ENCODE measurements around the gene PDK4.

The PDK4 gene

GRCh38 chr7:95537468-95537867 is 58.8 kb downstream of the PDK4 start:
- no peaks in the 10 kb centered on the region for H3K27me3 ChIP-seq (ENCODE audit: control insufficient read depth in 2 of 2, insufficient read depth in 2 of 2, low read length in 2 of 2)
- no peak overlapping the region for H3K4me3 ChIP-seq (ENCODE audit: low read length in 2 of 2)
- no peaks in the 10 kb centered on the region for H3K9me3 ChIP-seq (ENCODE audit: control insufficient read depth in 2 of 2, low read length in 2 of 2)
- no peaks in the 10 kb centered on the region for H3K36me3 ChIP-seq (ENCODE audit: control insufficient read depth in 2 of 2, insufficient read depth in 2 of 2, low read length in 2 of 2)
- no peak overlapping the region for H3K27ac ChIP-seq (ENCODE audit: low read depth in 2 of 2, low read length in 2 of 2)
- no peaks in the 10 kb centered on the region for H3K4me1 ChIP-seq (ENCODE audit: control insufficient read depth in 2 of 2, insufficient read depth in 2 of 2, low read length in 2 of 2)
- H3K9ac ChIP-seq (ENCODE audit: low read depth in 1 of 2, low read length in 2 of 2) = no peak overlapping the region

GRCh38 chr7:95536656-95537311 is 59.5 kb downstream of the PDK4 start:
- H3K27ac ChIP-seq (ENCODE audit: low read depth in 2 of 2, low read length in 2 of 2) = no peak overlapping the region
- no peaks in the 10 kb centered on the region for H3K36me3 ChIP-seq (ENCODE audit: control insufficient read depth in 2 of 2, insufficient read depth in 2 of 2, low read length in 2 of 2)
- no peaks in the 10 kb centered on the region for H3K27me3 ChIP-seq (ENCODE audit: control insufficient read depth in 2 of 2, insufficient read depth in 2 of 2, low read length in 2 of 2)
- H3K9ac ChIP-seq (ENCODE audit: low read depth in 1 of 2, low read length in 2 of 2) = no peak overlapping the region
- no peaks in the 10 kb centered on the region for H3K4me1 ChIP-seq (ENCODE audit: control insufficient read depth in 2 of 2, insufficient read depth in 2 of 2, low read length in 2 of 2)
- H3K9me3 ChIP-seq (ENCODE audit: control insufficient read depth in 2 of 2, low read length in 2 of 2) = no peaks in the 10 kb centered on the region
- no peak overlapping the region for H3K4me3 ChIP-seq (ENCODE audit: low read length in 2 of 2)

- Histone ChIP-seq H3K36me3 (ENCODE audit: control insufficient read depth in 2 of 2, insufficient read depth in 2 of 2, low read length in 2 of 2) (no peaks in the 10 kb centered on the region), H3K9ac (ENCODE audit: low read depth in 1 of 2, low read length in 2 of 2) (no peak overlapping the region), H3K4me1 (ENCODE audit: control insufficient read depth in 2 of 2, insufficient read depth in 2 of 2, low read length in 2 of 2) (no peaks in the 10 kb centered on the region), H3K4me3 (ENCODE audit: low read length in 2 of 2) (no peak overlapping the region), H3K27ac (ENCODE audit: low read depth in 2 of 2, low read length in 2 of 2) (no peak overlapping the region), H3K27me3 (ENCODE audit: control insufficient read depth in 2 of 2, insufficient read depth in 2 of 2, low read length in 2 of 2) (no peaks in the 10 kb centered on the region), H3K9me3 (ENCODE audit: control insufficient read depth in 2 of 2, low read length in 2 of 2) (no peaks in the 10 kb centered on the region)
Observed at GRCh38 chr7:95535662-95536061, 60.7 kb downstream of the PDK4 start.

DNA sequence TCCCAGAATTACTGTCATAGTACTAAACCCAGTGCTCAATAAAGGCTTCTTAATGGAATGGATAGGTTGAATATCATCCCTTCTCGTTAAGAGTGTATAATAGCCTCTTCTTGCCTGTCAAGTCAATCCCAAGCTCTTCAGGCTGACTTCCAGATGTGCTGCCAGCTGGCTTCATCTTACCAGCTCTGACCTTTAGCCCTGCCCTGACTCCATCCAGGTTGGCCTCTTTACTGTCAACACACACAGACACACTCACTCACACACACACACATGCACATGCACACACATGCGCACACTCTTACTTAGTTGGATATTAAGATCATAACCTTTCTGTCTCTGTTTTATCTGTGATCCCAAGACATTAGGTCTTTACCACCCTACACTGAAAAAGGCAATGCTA is 61.5 kb downstream of the PDK4 start:
- Histone ChIP-seq H3K36me3 (ENCODE audit: control insufficient read depth in 2 of 2, insufficient read depth in 2 of 2, low read length in 2 of 2) (no peaks in the 10 kb centered on the region), H3K27ac (ENCODE audit: low read depth in 2 of 2, low read length in 2 of 2) (no peak overlapping the region), H3K4me1 (ENCODE audit: control insufficient read depth in 2 of 2, insufficient read depth in 2 of 2, low read length in 2 of 2) (no peaks in the 10 kb centered on the region), H3K27me3 (ENCODE audit: control insufficient read depth in 2 of 2, insufficient read depth in 2 of 2, low read length in 2 of 2) (no peaks in the 10 kb centered on the region), H3K9me3 (ENCODE audit: control insufficient read depth in 2 of 2, low read length in 2 of 2) (no peaks in the 10 kb centered on the region), H3K4me3 (ENCODE audit: low read length in 2 of 2) (no peak overlapping the region), H3K9ac (ENCODE audit: low read depth in 1 of 2, low read length in 2 of 2) (no peak overlapping the region)

Data from mucosa of rectum (tissue), 2 donors.